ENCODE data around the gene ARHGEF16.

The ARHGEF16 gene
- total RNA-seq: 0 to 0.34 reads per million in 2 donors

GRCh38 chr1:3453891-3454810, at the start of gene ARHGEF16:
Gene ARHGEF16, plus strand, starts transcription at chr1:3454665. Its CDS starts 8,420 bp downstream, at chr1:3463085.
- peak in 3 of 5 experiments; percentile 10 to 26 (median 10) for DNase-seq

DNA sequence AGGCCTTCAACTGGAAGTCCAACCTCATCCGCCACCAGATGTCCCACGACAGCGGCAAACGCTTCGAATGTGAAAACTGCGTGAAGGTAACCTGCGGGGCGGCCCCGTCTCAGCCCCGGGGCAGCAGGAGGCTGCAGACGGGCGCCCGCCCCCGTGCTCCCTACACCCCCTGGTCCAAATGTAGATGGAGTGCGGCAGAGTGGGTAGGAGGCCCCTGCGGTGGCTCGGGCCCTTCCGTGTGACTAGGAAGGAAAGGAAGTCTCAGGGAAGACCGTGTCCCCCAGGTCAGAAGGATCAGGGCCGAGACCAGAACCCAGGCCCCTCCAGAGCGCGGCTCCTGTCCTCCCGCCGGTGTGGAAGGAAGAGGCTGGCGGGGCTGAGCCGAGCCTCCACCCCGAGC, 49.7 kb upstream of the ARHGEF16 start:
- DNase-seq: no peak

GRCh38 chr1:3405491-3405890, 49.0 kb upstream of the ARHGEF16 start:
- no peak for DNase-seq

GRCh38 chr1:3405974-3406867, 48.2 kb upstream of the ARHGEF16 start:
- DNase-seq: no peak

- DNase-seq: no peak
These were observed 47.4 kb upstream of the ARHGEF16 start for GRCh38 chr1:3407021-3407420.

- DNase-seq: no peak
These were observed 45.7 kb upstream of the ARHGEF16 start for GRCh38 chr1:3408751-3409266.

- DNase-seq: no peak
These were observed 44.9 kb upstream of the ARHGEF16 start for GRCh38 chr1:3409366-3410141.

GRCh38 chr1:3410142-3410925, 44.1 kb upstream of the ARHGEF16 start:
- no peak for DNase-seq

GRCh38 chr1:3411806-3412205, 42.7 kb upstream of the ARHGEF16 start:
- DNase-seq: no peak

GRCh38 chr1:3412376-3412775, 42.1 kb upstream of the ARHGEF16 start:
- no peak for DNase-seq

GRCh38 chr1:3413975-3414710, 40.3 kb upstream of the ARHGEF16 start:
- no peak for DNase-seq

DNA sequence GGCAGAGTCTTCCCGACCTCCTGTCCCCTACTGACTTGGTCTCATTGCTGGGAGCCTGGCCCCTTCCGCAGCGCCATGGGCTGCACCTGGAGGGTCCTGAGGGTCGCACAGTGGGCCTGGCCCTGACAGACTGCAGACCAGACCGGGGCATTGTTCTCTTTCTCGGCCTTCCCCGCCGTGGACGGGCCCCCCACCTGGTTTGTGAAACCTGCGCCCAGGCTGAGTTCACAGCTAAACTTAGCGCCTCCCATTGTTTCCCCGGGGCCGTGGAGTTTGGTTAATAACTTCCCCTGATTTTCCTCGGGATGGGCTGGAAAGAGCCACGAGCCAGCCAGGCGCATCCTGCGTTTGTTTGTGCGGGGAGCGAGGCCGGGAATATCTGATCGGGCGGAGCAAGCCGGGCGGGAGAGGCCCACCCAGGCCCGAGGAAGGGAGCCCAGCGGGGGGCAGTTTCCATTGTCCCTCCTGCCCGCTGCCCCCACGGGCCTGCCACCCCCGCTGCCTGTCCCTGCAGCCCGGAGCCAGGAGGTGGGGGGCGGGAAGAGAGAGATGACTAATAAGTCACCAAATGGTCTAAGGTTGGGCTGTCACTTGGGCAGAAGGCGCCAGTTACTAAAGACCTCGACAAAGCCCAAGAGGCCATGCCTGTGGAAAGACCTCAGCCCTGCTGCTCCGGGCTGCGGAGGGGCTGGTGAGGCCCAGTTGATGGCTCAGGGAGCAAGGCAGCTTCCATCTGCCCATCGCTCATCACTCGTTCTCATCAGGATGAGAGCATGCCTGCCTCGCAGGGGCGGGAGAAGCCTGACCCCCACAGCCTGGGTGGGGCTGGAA, 39.0 kb upstream of the ARHGEF16 start:
- no peak for DNase-seq

GRCh38 chr1:3417082-3417739, 37.3 kb upstream of the ARHGEF16 start:
- no peak for DNase-seq

DNA sequence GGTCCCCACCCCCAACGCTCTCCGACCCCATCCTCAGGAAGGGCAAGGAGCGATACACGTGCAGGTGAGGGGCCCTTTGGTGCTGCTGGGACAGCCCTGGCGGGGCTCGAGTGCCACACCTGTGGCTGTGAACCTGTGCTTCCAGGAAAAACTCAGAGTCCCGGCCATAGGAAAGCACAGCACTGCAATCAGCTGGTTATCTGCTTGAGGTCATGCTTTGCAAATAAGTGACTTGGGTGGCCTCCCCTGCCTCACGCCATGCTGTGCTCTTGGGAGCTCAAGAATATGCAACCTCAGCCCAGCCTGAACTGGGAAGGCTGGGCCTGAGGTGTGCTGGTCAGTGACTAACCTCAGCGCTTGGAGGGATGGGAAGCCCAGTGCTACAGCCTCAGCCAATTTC, 36.5 kb upstream of the ARHGEF16 start:
- no peak for DNase-seq

DNA sequence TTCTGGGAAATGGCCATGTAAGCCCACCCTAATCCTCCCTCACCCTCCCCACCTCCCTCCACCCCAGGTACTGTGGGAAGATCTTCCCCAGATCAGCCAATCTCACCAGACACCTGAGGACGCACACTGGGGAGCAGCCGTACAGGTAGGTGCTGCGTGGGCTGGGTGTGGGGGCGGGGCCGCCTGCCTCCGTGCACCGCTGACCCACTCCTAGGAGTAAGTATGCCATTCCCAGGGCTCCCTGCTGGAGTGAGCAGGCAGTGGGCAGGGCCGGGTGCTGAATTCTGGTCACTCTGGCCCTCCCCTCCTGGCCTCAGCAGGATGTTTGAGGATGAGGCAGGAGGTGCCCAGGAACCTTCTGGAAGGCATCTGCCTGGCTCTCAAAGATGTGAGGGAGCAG, 35.9 kb upstream of the ARHGEF16 start:
- DNase-seq: no peak

GRCh38 chr1:3419415-3420204, 34.9 kb upstream of the ARHGEF16 start:
- no peak for DNase-seq

GRCh38 chr1:3420218-3420951, 34.1 kb upstream of the ARHGEF16 start:
- no peak for DNase-seq

DNA sequence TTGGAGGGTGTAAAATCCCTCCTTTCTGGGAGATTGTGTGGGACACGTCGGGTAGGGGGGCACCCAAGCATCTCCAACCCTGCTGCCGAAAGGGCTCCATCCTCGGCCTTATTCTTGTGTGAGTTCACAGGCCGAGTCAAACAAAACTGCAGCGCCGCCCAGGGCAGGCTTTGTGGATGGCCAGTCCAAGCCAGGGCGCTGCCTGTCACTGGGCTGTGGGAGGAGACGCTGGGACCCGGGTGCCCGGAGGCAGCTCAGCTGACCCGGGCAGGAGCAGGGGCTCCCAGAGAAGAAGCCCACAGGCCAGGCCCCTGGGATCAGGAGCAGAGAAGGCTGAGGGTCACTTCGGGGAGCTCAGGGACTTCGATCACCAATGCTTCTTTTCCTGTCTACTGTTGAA, 31.8 kb upstream of the ARHGEF16 start:
- no peak for DNase-seq

All from T-helper 2 cell (primary cell).